Skeletal muscle tissue (tissue), 4 donors: ENCODE results near the gene NDUFB1. TPM values are rescaled to one million over a fixed set of nuclear protein-coding genes. Genes with fewer than 3 reads are reported as not detected.

Experiments used
- H3K27ac ChIP-seq: one replicate; pipeline ENCODE4 v1.7.0; 2013; ENCODE audit warnings: mild to moderate bottlenecking, low read depth, low read length, inconsistent platforms
- H3K27me3 ChIP-seq, 3 donors: one replicate each; pipeline ENCODE4 v1.7.0; 2013; ENCODE audit warnings: low read length in 3 of 3; ENCODE audit not compliant: control insufficient read depth in 3 of 3, insufficient read depth in 3 of 3
- H3K36me3 ChIP-seq, 3 donors: one replicate each; pipeline ENCODE4 v1.7.0; 2013; ENCODE audit warnings: low read length in 3 of 3; ENCODE audit not compliant: control insufficient read depth in 3 of 3, insufficient read depth in 3 of 3
- H3K4me1 ChIP-seq, 3 donors: one replicate each; pipeline ENCODE4 v1.7.0; 2013; ENCODE audit warnings: low read length in 3 of 3, mild to moderate bottlenecking in 3 of 3; ENCODE audit not compliant: control insufficient read depth in 3 of 3, insufficient read depth in 3 of 3
- H3K4me3 ChIP-seq, 3 donors: one replicate each; pipeline ENCODE4 v1.7.0; 2013; ENCODE audit warnings: low read length in 3 of 3
- H3K9ac ChIP-seq, 3 donors: one replicate each; pipeline ENCODE4 v1.7.0; 2013; ENCODE audit warnings: low read length in 3 of 3, mild to moderate bottlenecking in 3 of 3, moderate library complexity in 2 of 3, low read depth in 1 of 3
- H3K9me3 ChIP-seq, 3 donors: one replicate each; pipeline ENCODE4 v1.7.0; 2013; ENCODE audit warnings: low read length in 3 of 3; ENCODE audit not compliant: control insufficient read depth in 3 of 3
- total RNA-seq: library from RNA; depleted of rRNA; stranded (reverse); fragments of >200 nt; gene quantifications from one replicate; pipeline ENCODE4 v1.2.3, GENCODE V29; 2014
- donor health status: Osteomylitis.

Gene NDUFB1
- total RNA-seq, 1 donor from 2014 or later, result 279 TPM

DNA sequence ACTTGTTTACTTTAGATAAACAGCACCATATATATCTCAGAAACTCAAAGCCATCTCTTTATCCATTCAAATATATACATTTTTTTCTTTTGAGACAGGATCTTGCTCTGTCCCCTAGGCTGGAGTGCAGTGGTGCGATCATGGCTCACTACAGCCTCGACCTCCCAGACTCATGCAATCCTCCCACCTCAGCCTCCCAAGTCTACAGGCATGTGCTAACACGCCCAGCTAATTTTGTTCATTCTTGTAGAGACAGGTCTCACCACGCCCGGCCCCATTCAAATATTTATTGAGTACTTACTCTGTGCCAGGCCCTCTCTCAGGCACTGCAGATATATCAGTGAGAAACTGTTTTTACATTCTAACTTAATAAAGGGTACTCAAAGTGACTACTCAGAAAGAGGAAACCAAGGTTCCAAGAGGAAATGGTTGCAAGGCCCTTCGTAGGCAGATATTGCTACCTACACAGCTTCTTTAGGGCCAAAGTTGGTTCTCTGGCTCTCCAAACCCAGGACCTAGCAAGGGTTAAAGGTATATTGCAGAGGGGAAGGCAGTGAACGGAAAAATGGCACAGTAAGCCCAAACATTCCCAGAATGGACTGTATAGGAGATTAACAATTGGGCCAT, 18.0 kb downstream of the NDUFB1 start:
- no peak overlapping the region for H3K4me3 ChIP-seq
- H3K27ac ChIP-seq, result no peak overlapping the region
- no peak overlapping the region for H3K9ac ChIP-seq
- no peaks in the 10 kb centered on the region for H3K9me3 ChIP-seq
- peaks cover 0 to 2% (median 0%) of the 10 kb centered on the region in 3 donors for H3K27me3 ChIP-seq
- peaks cover 0 to 2% (median 0%) of the 10 kb centered on the region in 3 donors for H3K36me3 ChIP-seq
- H3K4me1 ChIP-seq, result peaks cover 6 to 10% (median 8%) of the 10 kb centered on the region in 3 donors

DNA sequence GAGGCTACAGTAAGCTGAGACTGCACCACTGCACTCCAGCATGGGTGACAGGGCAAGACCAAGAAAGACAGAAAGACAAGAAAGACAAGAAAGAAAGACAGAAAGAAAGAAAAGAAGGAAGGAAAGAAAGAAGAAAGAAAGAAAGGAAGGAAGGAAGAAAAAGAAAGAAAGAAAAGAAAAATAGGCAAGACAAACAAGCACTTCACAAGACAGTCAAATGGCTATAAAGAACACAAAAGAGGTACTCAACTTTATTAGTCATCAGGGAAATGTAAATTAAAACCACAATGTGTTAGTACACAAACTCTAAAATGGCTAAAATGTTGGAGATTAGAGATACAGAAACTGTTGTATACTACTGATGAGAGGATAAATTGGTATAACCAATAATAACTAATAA, 21.7 kb downstream of the NDUFB1 start:
- Histone ChIP-seq H3K4me3 (no peak overlapping the region), H3K27me3 (no peaks in the 10 kb centered on the region), H3K9ac (no peak overlapping the region), H3K9me3 (no peaks in the 10 kb centered on the region), H3K4me1 (peaks cover under 1 to 2% (median under 1%) of the 10 kb centered on the region in 3 donors), H3K27ac (no peak overlapping the region), H3K36me3 (peaks cover 6 to 14% (median 8%) of the 10 kb centered on the region in 3 donors)

DNA sequence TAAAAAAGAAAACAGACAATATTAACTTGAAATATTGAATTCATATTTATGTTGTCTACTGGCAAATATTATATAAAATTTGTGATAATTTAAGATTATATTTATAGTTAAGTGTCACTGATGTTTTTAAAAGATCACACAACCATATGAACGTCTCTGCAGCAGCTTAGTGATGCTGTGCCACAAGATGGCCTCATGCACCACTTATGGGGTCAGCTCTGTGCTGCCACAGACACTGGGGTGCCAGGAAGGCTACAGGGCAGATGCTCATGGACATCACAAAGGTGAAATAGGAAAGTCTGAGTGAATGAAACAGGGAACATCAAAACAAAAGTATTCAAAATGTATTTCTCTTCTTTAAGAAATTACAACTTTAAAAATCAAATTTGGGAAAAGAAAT, 28.2 kb downstream of the NDUFB1 start:
- H3K27ac ChIP-seq, result no peak overlapping the region
- H3K27me3 ChIP-seq, result no peaks in the 10 kb centered on the region
- H3K4me1 ChIP-seq, result no peaks in the 10 kb centered on the region
- H3K9ac ChIP-seq, result no peak overlapping the region
- no peaks in the 10 kb centered on the region for H3K9me3 ChIP-seq
- H3K36me3 ChIP-seq, result peaks cover 20 to 41% (median 22%) of the 10 kb centered on the region in 3 donors
- no peak overlapping the region for H3K4me3 ChIP-seq

GRCh38 chr14:92088494-92088893, 33.0 kb downstream of the NDUFB1 start:
- no peaks in the 10 kb centered on the region for H3K9me3 ChIP-seq
- no peaks in the 10 kb centered on the region for H3K4me1 ChIP-seq
- H3K4me3 ChIP-seq, result no peak overlapping the region
- H3K9ac ChIP-seq, result no peak overlapping the region
- peaks cover 12 to 40% (median 31%) of the 10 kb centered on the region in 3 donors for H3K36me3 ChIP-seq
- no peaks in the 10 kb centered on the region for H3K27me3 ChIP-seq
- no peak overlapping the region for H3K27ac ChIP-seq

DNA sequence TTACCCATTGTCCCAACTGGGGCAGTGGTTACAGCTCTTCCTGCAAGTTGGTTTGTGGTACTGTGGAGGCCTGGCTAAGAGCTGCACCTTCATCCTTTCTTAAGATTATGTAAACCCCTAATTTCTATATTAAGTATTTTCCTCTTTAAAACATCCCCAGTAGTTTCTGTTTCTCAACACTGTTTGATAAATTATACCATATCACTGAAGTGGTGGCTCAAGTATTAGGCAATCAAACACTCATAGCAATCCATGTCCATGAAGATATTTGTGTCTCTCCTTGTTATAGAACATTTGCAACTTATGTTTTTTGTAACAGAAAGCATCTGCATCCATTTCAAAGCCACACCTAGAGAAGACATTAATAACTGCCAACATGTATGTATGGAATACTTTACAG, 47.0 kb downstream of the NDUFB1 start:
- Histone ChIP-seq H3K9ac (no peak overlapping the region), H3K36me3 (peaks cover 14 to 36% (median 31%) of the 10 kb centered on the region in 3 donors), H3K4me3 (no peak overlapping the region), H3K27ac (no peak overlapping the region), H3K9me3 (no peaks in the 10 kb centered on the region), H3K27me3 (no peaks in the 10 kb centered on the region), H3K4me1 (no peaks in the 10 kb centered on the region)

Other genes with a start within 250 kb of the NDUFB1 start
- 24.5 TPM for gene FBLN5, start 174.0 kb downstream of the NDUFB1 start, total RNA-seq
- gene TRIP11, start 81.6 kb downstream of the NDUFB1 start, total RNA-seq, result 10.4 TPM
- 22.4 TPM for gene ATXN3, start 15.1 kb downstream of the NDUFB1 start, total RNA-seq
- gene CPSF2, start 263 bp upstream of the NDUFB1 start, total RNA-seq, result 19.3 TPM
- 1.6 TPM for gene SLC24A4, start 201.5 kb upstream of the NDUFB1 start, total RNA-seq